GM12874 (cell line): ENCODE results near the gene EXOC4.

ENCODE experiments used
- CTCF ChIP-seq: IDR thresholded peaks from 2 replicates; pipeline ENCODE4 v1.5.1; 2011; ENCODE audit warnings: low read depth, mild to moderate bottlenecking, control low read depth, low read length, moderate library complexity; ENCODE audit not compliant: insufficient read depth

Gene EXOC4

DNA sequence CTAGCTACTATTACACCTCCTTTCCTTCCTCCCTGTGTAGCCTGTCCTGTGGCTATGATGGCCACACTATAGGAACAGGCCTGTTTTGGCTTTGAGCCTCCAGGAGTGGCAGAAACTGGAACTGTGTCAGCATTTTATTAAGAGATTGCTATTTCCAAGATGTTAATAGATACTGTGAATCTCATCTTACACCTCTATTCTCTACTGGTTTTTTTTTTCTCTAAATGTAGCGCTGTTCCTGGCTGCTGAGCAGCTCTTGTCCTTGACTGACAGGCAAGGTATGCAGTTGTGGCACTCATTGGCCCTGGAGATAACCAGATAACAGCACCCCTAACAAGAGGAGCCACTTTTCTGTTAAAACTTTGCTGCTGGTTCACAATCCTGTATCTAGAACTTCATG is 119.5 kb downstream of the EXOC4 start:
- no peak for TF ChIP-seq CTCF

GRCh38 chr7:133376514-133376913 is 123.6 kb downstream of the EXOC4 start:
- TF ChIP-seq CTCF, result no peak

- no peak for TF ChIP-seq CTCF
Measured at GRCh38 chr7:133381965-133382364, 129.1 kb downstream of the EXOC4 start.

- TF ChIP-seq CTCF, result no peak
Measured at GRCh38 chr7:133382775-133383559, 130.1 kb downstream of the EXOC4 start.

GRCh38 chr7:133386205-133386604 is 133.3 kb downstream of the EXOC4 start:
- no peak for TF ChIP-seq CTCF

GRCh38 chr7:133389727-133390126 is 136.8 kb downstream of the EXOC4 start:
- no peak for TF ChIP-seq CTCF

DNA sequence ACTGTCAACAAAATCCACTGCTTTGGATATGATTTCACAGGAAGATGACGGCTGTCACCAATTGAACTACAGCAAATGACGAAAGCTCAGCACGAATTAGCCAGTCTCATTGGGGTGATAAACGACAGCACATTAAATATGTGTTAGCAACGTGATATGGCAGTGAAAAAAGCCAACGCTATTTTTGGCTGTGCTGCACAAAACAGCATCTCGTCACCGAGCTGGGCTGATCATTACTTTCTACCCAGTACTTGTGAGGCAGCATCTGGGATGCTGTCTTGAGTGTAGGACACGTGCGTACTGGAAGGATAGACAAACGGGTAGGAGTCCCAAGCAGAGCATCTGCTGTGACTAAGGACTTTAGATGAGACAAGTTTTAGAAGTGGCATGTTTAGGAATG is 138.3 kb downstream of the EXOC4 start:
- no peak for TF ChIP-seq CTCF
